ENCODE measurements around the gene NPR2. TPM values are rescaled to one million over a fixed set of nuclear protein-coding genes. Genes with fewer than 3 reads are reported as not detected.

The NPR2 gene
- polyA plus RNA-seq, 1 of the 3 experiments (the other 2 are of a cell fraction) = 13.5 TPM

DNA sequence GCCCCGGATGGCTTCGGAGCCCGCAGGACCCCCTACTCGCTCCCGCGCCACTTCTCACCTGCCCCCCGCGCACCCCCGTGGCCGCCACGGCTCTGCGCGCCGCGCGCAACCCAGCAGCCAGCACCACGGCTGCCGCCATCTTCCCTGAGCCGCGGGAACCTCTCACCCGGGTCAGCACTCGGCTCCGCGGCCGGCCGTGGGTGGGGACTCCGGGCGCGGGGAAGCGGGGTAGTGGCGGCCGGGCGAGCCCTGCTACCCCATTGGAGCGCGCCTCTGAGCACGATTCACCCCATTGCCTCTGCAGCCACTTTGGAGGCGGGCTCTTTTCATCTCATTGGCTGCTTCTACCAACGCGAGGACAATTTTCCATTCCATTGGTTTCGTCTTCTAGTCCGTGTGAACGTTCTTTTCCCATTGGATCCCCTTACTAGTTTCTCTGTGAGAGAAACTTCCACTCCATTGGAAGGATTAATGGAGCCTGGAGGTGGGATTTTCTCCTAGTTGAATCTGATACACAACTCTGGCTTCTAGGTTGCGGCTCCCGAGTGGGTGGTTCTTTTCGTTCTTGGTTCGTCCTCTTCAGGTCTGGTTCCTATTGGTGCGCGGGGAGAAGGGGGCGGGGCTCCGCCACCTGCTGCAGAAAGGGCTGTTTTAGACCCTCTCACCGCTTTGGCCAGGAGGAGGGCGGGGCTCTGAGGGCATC lies 23.6 kb downstream of the NPR2 start, which contains the start of gene HINT2 (continued):
- TF ChIP-seq, protein P1, sequence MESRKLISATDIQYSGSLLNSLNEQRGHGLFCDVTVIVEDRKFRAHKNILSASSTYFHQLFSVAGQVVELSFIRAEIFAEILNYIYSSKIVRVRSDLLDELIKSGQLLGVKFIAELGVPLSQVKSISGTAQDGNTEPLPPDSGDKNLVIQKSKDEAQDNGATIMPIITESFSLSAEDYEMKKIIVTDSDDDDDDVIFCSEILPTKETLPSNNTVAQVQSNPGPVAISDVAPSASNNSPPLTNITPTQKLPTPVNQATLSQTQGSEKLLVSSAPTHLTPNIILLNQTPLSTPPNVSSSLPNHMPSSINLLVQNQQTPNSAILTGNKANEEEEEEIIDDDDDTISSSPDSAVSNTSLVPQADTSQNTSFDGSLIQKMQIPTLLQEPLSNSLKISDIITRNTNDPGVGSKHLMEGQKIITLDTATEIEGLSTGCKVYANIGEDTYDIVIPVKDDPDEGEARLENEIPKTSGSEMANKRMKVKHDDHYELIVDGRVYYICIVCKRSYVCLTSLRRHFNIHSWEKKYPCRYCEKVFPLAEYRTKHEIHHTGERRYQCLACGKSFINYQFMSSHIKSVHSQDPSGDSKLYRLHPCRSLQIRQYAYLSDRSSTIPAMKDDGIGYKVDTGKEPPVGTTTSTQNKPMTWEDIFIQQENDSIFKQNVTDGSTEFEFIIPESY (IDR thresholded peaks at IDR 0.05; ENCODE audit: borderline replicate concordance, low read depth) = peak; percentile 76; the same call in 1 of the 2 replicates
- TF ChIP-seq, protein P2, sequence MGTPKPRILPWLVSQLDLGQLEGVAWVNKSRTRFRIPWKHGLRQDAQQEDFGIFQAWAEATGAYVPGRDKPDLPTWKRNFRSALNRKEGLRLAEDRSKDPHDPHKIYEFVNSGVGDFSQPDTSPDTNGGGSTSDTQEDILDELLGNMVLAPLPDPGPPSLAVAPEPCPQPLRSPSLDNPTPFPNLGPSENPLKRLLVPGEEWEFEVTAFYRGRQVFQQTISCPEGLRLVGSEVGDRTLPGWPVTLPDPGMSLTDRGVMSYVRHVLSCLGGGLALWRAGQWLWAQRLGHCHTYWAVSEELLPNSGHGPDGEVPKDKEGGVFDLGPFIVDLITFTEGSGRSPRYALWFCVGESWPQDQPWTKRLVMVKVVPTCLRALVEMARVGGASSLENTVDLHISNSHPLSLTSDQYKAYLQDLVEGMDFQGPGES (IDR thresholded peaks at IDR 0.05; ENCODE audit: low read depth, low read length) = peak; percentile 85
- TF ChIP-seq RCOR1 (IDR thresholded peaks at IDR 0.05; ENCODE audit: low read length) = no peak; the same call in 1 of the 2 replicates
- TF ChIP-seq, protein P3, sequence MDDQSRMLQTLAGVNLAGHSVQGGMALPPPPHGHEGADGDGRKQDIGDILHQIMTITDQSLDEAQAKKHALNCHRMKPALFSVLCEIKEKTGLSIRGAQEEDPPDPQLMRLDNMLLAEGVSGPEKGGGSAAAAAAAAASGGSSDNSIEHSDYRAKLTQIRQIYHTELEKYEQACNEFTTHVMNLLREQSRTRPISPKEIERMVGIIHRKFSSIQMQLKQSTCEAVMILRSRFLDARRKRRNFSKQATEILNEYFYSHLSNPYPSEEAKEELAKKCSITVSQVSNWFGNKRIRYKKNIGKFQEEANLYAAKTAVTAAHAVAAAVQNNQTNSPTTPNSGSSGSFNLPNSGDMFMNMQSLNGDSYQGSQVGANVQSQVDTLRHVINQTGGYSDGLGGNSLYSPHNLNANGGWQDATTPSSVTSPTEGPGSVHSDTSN (IDR thresholded peaks at IDR 0.05) = no peak; the same call in 1 of the 2 replicates
- TF ChIP-seq, protein P4, sequence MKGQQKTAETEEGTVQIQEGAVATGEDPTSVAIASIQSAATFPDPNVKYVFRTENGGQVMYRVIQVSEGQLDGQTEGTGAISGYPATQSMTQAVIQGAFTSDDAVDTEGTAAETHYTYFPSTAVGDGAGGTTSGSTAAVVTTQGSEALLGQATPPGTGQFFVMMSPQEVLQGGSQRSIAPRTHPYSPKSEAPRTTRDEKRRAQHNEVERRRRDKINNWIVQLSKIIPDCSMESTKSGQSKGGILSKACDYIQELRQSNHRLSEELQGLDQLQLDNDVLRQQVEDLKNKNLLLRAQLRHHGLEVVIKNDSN (IDR thresholded peaks at IDR 0.05; ENCODE audit: borderline replicate concordance, low read depth) = no peak
- 0 out of 2 replicates have a peak, but pooled peaks have one; percentile 62 for TF ChIP-seq MXI1 (IDR thresholded peaks at IDR 0.05; ENCODE audit: low read depth, low read length)
- peak; percentile 94 for TF ChIP-seq CHD2 (IDR thresholded peaks at IDR 0.05; ENCODE audit: low read length, partially characterized antibody)
- no peak for TF ChIP-seq TCF12 (IDR thresholded peaks at IDR 0.05)
- TF ChIP-seq TAF1 (IDR thresholded peaks at IDR 0.05; ENCODE audit: borderline replicate concordance, low read depth, low read length) = peak; percentile 83
- no peak for TF ChIP-seq ELF1 (IDR thresholded peaks at IDR 0.05)
- TF ChIP-seq SMC3 (IDR thresholded peaks at IDR 0.05; ENCODE audit: low read depth, low read length) = no peak
- TF ChIP-seq FOXM1 (IDR thresholded peaks at IDR 0.05; ENCODE audit: low read depth) = no peak
- TF ChIP-seq POLR2AphosphoS5 (IDR thresholded peaks at IDR 0.05; ENCODE audit: low read depth, low read length) = peak; percentile 88
- TF ChIP-seq, protein P5, sequence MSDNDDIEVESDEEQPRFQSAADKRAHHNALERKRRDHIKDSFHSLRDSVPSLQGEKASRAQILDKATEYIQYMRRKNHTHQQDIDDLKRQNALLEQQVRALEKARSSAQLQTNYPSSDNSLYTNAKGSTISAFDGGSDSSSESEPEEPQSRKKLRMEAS (IDR thresholded peaks at IDR 0.05; ENCODE audit: low read depth) = no peak; the same call in none of the 2 replicates
- peak; percentile 41; the same call in 1 of the 2 replicates for TF ChIP-seq NRF1 (IDR thresholded peaks at IDR 0.05; ENCODE audit: low read depth, low read length)
- no peak for TF ChIP-seq GABPA (IDR thresholded peaks at IDR 0.05; ENCODE audit: low read depth)
- no peak for TF ChIP-seq EZH2phosphoT487 (IDR thresholded peaks at IDR 0.05; ENCODE audit: borderline replicate concordance, low read depth)
- peak; percentile 89 for TF ChIP-seq YY1 (IDR thresholded peaks at IDR 0.05; ENCODE audit: low read depth)
- TF ChIP-seq MEF2A (IDR thresholded peaks at IDR 0.05; ENCODE audit: borderline replicate concordance, low read depth) = no peak
- TF ChIP-seq, protein P6, sequence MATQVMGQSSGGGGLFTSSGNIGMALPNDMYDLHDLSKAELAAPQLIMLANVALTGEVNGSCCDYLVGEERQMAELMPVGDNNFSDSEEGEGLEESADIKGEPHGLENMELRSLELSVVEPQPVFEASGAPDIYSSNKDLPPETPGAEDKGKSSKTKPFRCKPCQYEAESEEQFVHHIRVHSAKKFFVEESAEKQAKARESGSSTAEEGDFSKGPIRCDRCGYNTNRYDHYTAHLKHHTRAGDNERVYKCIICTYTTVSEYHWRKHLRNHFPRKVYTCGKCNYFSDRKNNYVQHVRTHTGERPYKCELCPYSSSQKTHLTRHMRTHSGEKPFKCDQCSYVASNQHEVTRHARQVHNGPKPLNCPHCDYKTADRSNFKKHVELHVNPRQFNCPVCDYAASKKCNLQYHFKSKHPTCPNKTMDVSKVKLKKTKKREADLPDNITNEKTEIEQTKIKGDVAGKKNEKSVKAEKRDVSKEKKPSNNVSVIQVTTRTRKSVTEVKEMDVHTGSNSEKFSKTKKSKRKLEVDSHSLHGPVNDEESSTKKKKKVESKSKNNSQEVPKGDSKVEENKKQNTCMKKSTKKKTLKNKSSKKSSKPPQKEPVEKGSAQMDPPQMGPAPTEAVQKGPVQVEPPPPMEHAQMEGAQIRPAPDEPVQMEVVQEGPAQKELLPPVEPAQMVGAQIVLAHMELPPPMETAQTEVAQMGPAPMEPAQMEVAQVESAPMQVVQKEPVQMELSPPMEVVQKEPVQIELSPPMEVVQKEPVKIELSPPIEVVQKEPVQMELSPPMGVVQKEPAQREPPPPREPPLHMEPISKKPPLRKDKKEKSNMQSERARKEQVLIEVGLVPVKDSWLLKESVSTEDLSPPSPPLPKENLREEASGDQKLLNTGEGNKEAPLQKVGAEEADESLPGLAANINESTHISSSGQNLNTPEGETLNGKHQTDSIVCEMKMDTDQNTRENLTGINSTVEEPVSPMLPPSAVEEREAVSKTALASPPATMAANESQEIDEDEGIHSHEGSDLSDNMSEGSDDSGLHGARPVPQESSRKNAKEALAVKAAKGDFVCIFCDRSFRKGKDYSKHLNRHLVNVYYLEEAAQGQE (IDR thresholded peaks at IDR 0.05; ENCODE audit: low read depth, low read length) = no peak

Measured in SK-N-SH (cell line).